GM10847 (cell line): ENCODE data around the gene MRAP2.

ENCODE experiments used
- POLR2A ChIP-seq: IDR thresholded peaks from 2 replicates; pipeline ENCODE4 v1.6.1; 2011; ENCODE audit not compliant: insufficient read length; ENCODE audit errors: extremely low read depth

MRAP2 gene

DNA sequence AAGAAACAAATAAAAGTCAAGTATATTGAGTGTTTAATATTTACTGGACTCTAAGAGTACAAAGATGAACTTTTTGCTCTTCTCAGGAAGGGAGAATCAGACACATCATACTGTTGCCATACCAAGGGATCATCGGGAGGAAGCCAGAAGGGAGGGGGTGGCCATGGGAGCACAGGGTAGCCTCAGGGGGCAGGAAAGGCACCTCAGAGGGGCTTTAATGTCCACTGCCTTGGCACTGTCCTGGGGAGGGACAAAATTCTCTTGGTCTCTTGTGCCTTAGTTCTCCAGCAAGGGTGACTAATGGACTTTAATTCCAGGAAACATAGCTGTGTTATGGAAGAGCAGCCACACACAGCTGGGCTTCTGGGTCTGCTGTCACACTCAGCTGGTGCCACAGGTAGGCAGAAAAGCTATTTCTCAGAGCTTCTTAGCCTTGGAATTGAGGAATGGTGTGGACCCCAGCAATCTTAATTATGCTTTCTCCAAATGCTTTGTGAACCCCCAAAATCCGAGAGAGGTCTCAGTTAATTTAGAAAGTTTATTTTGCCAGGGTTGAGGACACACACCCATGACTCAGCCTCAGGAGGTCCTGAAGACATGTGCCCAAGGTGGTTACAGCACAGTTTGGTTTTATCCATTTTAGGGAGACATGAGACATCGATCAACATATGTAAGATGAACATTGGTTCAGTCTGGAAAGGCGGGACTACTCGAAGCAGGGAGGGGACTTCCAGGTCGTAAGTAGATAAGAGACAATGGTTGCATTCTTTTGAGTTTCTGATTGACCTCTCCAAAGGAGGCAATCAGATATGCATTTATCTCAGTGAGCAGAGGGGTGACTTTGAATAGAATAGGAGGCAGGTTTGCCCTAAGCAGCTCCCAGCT, 53.2 kb downstream of the MRAP2 start:
- no peak for TF ChIP-seq POLR2A

DNA sequence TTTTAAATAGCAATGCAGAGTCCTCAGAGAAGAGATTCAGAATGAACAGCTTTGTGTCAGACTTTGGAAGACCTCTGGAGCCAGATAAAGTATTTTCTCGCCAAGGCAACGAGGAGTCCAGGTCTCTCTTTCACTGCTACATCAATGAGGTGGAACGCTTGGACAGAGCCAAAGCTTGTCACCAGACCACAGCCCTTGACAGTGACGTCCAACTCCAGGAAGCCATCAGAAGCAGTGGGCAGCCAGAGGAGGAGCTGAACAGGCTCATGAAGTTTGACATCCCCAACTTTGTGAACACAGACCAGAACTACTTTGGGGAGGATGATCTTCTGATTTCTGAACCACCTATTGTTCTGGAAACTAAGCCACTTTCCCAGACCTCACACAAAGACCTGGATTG, 55.5 kb downstream of the MRAP2 start:
- no peak for TF ChIP-seq POLR2A

DNA sequence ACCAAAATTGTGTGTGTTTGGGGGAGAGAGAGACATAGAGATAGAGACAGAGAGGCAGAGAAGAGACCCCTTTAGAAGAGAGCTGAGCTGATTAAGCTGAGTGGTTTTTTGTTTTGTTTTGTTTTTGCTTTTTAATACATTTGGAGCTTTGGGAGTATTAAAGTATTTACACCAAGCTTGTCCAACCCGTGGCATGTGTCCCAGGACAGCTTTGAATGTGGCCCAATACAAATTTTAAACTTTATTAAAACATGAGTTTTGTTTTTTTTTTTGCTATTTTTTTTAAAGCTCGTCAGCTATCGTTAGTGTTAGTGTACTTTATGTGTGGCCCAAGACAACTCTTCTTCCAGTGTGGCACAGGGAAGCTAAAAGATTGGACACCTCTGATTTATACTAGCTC, 56.0 kb downstream of the MRAP2 start:
- no peak for TF ChIP-seq POLR2A

DNA sequence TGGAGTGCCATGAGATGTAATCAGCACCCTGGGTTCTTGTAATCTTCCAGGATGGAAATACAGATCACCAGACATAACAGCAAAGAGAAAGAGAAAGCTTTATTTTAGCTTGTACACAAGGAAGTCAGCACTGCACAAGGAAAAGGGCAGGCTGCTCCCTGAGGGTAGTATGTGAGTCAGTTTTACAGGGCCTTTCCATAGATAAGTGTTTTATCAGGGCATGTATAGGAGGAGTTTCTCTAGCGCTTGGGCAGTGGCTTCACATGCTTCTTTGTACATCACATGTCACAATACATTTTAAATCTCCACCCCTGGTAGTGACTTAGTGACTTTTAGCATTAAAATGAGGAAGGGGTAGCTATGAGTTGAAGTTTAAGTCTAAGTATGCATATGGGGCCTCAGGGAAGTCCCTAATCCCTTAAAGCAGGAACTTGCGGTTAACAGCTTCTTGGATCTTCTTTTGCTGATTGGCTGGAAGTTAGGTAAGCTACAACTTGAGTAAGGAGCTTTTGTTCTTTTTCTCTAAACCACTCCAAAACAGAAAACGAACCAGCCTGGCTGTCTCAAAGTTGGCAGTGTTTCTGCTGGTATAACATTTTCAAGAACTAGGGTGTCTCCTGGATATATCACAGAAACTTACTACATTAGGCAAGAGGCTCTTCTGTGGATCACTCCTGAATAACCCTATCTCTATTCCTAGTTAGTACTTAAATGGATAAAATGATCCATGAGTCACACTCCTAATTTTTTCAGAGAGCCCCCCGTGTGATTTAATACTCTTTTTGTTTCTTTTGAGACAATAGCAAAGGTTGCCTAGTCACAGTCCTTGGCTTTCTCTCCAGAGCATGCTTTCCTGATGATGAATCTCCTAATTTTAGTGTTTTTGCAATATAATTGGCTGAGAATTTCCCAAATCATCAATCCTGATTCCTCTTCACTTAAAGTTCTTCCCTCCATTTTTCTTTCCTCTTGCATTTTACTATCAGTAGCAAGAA, 60.2 kb downstream of the MRAP2 start:
- TF ChIP-seq POLR2A = no peak

DNA sequence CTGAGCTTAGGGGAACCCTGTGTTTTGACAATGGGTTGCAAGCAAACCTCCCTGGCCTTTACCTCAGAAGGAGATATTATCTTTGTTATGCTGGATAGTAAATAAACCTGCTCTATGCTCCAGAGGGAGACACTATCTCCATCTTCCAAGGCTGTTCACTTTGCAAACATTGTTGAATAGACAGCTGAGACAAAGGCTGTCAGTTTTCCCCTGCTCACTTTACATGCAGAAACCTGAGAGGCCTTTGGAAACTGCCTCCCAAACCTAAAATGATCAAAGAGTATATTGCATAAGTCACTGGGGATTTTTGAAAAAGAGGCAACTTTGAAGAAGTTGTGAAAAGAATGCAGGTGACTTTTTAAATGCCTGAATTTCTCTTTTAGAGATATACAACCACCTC, 61.6 kb downstream of the MRAP2 start:
- no peak for TF ChIP-seq POLR2A

DNA sequence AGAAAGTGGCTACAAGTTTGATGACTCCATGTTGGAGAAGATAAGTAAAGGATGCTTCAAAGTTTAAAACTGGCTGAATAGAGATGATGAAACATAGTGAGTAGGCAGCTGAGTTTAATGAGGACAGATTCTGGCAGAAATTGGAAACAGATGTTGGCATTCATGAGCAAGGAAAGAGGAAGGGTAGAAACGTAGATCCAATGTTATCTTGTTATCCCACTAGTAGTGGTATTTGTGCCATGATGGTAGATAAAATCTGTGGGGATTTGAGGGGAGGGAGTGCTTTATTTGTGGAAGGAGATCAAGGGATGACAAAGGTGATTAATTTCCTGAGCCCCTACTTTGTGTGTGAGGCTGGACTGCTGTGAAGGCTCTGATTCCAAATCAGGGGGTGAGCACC, 69.5 kb downstream of the MRAP2 start:
- TF ChIP-seq POLR2A = no peak

DNA sequence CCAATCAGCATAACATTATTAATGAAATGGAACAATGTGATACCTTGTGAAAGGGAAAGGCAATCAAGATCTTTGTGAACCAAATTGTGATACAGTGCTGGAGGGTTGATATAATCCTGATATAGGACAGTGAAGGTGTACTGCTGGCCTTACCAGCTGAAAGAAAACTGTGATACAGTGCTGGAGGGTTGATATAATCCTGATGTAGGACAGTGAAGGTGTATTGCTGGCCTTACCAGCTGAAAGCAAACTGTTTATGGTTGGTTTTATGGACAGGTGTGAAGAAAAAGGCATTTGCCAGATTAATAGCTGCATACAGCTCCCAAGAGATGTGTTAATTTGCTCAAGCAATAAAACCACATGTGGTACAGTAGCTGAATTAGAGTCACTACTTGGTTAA, 73.9 kb downstream of the MRAP2 start:
- no peak for TF ChIP-seq POLR2A

DNA sequence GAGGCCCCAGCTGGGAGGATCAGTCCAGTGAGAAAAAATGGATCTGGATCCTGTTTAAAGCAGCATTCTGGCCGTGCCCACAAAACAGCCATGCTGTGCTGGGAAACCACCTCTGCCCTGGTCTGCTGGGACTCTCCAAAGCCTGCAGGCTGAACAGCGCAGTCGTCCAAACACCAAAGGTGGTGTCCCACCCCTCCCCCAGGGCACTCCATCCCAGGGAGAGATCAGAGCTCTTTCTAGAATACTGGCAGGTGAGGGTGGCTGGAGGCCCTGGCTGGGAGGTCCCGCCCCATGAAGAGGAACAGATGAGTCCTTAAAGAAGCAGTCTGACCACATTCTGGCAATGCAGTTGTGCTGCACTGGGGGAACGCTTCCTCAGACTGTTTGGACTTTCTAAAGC, 84.6 kb downstream of the MRAP2 start:
- no peak for TF ChIP-seq POLR2A

DNA sequence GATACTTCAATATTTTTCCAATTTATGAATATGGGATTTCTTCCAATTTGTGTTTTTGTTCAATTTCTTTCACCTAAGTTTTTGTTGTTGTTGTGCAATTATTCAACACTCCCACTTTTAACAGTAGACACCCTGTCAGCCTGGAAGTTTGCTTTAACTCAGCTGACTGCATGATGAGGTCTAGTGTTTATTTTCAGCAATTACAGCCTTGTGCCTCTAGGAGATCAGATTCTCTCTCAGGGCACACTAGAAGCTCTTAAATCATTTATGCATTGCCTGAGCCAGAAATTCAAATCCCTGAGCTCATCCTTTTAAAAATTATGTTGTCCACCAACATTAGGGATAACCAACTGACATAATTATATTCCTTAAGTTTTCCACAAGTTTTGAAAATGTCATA, 85.7 kb downstream of the MRAP2 start:
- no peak for TF ChIP-seq POLR2A

DNA sequence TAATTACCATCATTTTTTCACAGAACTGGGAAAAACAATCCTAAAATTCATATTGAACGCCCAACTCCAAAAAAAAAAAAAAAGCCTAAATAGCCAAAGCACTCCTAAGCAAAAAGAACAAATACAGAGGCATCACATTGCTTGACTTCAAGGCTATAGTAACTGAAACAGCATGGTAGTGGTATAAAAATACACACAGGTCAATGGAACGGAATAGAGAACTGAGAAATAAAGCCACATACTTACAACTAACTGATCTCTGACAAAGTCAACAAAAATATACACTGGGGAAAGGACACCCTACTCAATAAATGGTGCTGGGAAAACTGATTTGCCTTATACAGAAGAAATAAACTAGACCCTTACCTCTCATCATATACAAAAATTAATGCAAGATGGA, 89.6 kb downstream of the MRAP2 start:
- no peak for TF ChIP-seq POLR2A

DNA sequence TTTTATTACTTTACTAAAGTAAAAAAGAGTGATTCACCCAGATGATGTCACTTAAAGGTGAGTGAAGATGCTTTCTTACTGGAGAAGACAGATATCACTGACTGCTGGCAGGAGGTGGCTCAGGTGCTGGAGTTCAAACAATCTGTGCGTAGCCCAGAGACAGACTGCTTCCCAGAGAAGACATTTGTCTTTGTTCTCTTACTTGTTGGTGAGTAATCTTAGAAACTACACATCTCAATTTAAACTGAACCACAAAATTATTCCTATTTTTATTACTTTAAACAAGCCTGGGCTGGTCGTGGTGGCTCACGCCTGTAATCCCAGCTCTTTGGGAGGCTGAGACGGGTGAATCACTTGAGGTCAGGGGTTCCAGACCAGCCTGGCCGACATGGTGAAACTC, 101.7 kb downstream of the MRAP2 start:
- no peak for TF ChIP-seq POLR2A

DNA sequence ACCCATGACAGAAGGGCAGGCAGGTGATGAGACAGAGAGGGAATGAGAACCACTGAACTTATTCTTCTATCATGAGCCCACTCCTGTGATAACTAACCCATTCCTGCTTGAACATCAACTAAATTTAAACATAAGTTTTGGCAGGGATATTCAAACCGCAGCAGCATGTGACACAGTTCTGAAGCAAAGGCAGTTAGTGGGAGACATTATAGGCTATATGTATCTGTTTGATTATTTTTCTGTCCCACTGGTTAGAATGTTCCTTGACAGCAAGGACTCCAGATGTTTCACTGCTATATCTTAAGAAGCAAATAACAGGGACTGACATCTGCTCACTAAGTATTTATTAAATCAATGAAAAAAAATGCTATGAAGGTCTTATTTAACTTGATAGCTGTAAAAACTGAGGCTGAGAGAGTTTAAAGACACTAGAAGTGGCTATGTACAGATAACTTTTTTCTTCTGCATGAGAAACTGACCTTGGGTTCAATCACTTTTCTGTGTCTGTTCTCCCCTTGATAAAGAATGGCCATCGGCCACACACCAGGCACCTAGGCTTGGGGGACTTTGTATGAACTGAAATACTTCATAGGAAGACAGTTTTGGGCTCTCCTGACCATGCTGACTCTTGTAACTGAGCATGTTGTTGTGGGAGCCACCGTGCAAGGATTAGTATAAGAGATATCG, 102.9 kb downstream of the MRAP2 start:
- no peak for TF ChIP-seq POLR2A

DNA sequence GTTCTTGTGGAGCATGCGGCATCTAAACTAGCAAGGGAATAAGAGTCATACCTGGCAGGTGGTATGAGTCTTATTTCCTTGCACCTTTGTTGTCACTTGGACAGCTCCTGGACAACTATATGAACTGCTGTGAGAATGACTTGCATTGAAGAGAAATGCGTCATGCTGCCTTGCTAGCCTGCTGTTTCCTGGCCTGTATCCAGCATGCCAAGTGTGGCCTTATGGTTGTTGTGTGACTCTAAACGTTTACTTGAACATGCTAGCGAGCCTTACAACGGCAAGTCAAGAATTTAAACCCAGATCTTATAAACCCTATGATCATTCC, 103.4 kb downstream of the MRAP2 start:
- no peak for TF ChIP-seq POLR2A

DNA sequence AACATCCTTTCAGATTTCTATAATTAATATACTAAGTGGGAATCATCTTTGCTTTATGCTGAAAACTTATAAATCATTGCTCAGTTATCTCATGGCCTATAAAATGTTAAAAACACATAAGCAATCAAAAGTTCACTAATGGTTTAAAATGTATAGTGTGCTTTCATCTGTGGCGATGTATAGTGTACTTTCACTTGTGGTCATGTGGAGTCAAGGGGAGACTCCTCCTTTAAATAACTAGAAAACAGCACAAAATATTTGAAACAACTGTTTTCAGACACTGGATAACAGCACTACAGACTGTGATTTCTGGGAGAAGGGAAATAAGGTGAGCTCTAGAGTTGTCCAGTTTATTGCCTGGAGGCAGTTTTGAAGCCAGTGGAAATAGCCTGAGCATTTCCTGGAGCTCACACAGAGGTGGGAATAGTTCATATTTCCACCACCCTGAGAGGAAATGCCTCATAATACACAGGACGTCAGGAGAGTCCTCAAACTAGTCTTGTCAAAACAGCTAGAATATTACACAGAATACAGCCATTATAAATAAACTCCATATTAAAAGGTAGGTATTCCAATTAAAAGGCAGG, 104.5 kb downstream of the MRAP2 start:
- no peak for TF ChIP-seq POLR2A

DNA sequence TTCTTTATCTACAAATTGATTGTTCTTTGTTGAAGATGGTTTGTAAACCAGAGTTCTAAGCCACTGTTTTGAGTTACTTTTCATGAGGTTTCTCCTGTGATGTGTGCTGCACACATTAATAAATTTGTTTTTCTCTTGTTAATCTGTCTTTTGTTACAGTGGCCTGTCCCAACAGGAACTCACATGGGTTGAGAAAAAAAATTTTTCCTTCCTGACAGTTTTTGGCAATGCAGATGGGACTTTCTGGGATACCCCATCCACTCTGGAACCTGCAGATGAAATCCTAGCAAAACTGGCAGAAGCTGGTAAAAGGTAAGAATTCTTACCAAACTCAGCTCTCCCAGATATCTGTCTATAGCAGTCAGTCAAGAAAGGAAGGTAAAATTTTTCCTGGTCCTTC, 105.7 kb downstream of the MRAP2 start:
- TF ChIP-seq POLR2A = no peak
